ENCODE results near the gene PLXNA2. TPM values are rescaled to one million over a fixed set of nuclear protein-coding genes. Genes with fewer than 3 reads are reported as not detected.

The PLXNA2 gene
- total RNA-seq, 4 donors from 2014 or later: 12.2 to 45.7 (median 21.8) TPM

DNA sequence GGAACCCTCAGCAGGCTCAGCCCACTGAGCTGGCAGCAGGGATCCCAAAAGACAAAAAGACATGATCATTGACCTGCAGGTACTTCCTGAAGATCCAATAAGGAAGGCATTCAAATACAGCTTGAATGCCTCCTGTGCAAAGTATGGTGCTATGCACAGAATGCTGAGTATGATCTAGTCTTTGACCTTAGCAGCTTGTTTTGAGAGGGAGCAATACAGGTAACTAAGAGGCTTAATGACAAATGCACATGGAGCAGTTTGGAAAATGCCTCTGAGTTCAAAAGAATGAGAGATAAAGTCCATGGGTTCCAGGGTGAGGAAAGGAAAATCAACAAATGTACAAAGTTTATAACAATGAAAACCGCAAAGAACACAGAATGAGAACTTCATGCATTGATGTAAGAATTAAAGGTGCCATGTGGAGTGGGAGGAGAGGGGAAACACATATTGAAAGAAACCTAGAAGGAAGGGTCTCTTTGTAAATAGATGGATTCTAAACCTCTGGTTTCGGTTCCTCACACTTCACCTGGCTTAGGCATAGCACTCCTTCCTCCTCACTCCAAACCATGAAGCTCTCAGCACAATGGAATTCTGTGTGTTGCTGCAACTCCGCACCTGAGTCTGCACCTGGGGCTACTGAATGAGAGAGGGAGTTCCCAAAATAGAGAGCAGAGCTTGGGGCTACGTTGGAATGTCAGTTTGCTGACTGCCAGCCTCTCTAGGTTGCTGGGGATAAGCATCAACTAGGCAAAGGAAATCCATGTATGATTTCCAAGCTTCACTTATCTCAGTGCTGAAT is 77.6 kb downstream of the PLXNA2 start:
- intact Hi-C loops (cut with DNase I): no loop called here
- WGBS, 2 donors: 81 to 85% methylated on average over 4 of the region's 4 CpGs
- peaks cover 16 to 22% of the 10 kb centered on the region in 2 donors for H3K4me1 ChIP-seq

GRCh38 chr1:208165659-208166058 is 78.5 kb downstream of the PLXNA2 start:
- Histone ChIP-seq H3K4me1 (peaks cover 14 to 24% of the 10 kb centered on the region in 2 donors), H3K27me3 (no peaks in the 10 kb centered on the region), H3K27ac (no peak overlapping the region), H3K9me3 (no peaks in the 10 kb centered on the region), H3K36me3 (no peaks in the 10 kb centered on the region), H3K4me3 (replicated peaks in 1 of 3) (no peak overlapping the region)
- 87 to 88% methylated on average over 6 of the region's 6 CpGs for WGBS, 2 donors
- intact Hi-C loops (cut with DNase I): no loop called here
- no peak for DNase-seq
- TF ChIP-seq POLR2A (IDR thresholded peaks at IDR 0.05): no peak
- TF ChIP-seq, protein P1, sequence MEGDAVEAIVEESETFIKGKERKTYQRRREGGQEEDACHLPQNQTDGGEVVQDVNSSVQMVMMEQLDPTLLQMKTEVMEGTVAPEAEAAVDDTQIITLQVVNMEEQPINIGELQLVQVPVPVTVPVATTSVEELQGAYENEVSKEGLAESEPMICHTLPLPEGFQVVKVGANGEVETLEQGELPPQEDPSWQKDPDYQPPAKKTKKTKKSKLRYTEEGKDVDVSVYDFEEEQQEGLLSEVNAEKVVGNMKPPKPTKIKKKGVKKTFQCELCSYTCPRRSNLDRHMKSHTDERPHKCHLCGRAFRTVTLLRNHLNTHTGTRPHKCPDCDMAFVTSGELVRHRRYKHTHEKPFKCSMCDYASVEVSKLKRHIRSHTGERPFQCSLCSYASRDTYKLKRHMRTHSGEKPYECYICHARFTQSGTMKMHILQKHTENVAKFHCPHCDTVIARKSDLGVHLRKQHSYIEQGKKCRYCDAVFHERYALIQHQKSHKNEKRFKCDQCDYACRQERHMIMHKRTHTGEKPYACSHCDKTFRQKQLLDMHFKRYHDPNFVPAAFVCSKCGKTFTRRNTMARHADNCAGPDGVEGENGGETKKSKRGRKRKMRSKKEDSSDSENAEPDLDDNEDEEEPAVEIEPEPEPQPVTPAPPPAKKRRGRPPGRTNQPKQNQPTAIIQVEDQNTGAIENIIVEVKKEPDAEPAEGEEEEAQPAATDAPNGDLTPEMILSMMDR (IDR thresholded peaks at IDR 0.05): no peak

More for the DNA sequence above, 77.6 kb downstream of the PLXNA2 start:
- H3K36me3 ChIP-seq: no peaks in the 10 kb centered on the region
- no peaks in the 10 kb centered on the region for H3K9me3 ChIP-seq
- no peak for DNase-seq
- no peak overlapping the region for H3K27ac ChIP-seq
- no peak overlapping the region for H3K4me3 ChIP-seq (replicated peaks in 1 of 3)
- H3K27me3 ChIP-seq: no peaks in the 10 kb centered on the region
- TF ChIP-seq, protein P1 (IDR thresholded peaks at IDR 0.05): no peak
- no peak for TF ChIP-seq POLR2A (IDR thresholded peaks at IDR 0.05)

DNA sequence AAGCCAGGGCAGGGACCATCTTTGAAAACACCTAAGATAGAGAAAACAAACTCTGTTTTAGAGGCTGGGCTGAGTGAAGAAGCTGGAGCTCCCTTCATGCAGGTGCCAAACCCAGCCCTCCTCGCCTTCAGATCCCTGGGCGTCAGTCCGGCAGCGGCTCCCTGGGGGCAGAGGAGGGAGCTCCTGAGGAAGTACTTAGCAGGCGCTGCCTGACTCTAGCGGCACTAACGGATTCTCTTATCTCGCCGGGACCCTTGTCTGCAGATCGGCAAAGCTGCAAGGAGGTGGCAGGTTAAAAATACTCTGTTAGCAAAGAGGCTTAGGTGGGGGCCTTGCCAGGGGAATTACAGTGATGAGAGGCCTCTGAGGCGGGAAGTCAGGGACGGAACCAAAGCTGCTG is 79.6 kb downstream of the PLXNA2 start:
- Histone ChIP-seq H3K9me3 (no peaks in the 10 kb centered on the region), H3K27me3 (no peaks in the 10 kb centered on the region), H3K36me3 (no peaks in the 10 kb centered on the region), H3K27ac (no peak overlapping the region), H3K4me1 (peaks cover 6 to 23% of the 10 kb centered on the region in 2 donors), H3K4me3 (replicated peaks in 1 of 3) (no peak overlapping the region)
- intact Hi-C loops (cut with DNase I): no loop called here
- DNase-seq: no peak
- WGBS, 2 donors: 71 to 89% methylated on average over 3 to 12 of the region's 12 CpGs
- no peak for TF ChIP-seq POLR2A (IDR thresholded peaks at IDR 0.05)

DNA sequence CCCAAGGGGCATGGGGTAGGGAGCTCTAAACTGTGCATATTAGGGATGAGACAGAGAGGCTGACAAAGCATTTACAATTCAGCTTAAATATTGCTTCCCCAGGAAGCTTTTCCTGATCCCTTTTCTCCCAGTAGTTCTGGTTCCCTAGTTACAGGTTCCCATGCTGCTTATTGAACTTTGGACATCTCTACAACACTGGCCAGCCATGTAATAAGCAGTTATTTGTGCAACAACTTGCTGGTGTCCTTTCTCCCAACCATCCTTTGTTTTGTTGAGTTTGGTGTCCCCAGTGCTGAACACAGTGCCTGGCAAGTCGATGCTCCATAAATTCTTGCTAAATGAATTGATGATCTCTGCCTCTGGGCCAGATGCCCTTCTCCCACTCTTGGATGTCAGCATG is 80.6 kb downstream of the PLXNA2 start:
- Histone ChIP-seq H3K27me3 (no peaks in the 10 kb centered on the region), H3K4me3 (replicated peaks in 1 of 3) (no peak overlapping the region), H3K9me3 (no peaks in the 10 kb centered on the region), H3K36me3 (no peaks in the 10 kb centered on the region), H3K4me1 (peaks cover 6 to 34% of the 10 kb centered on the region in 2 donors), H3K27ac (no peak overlapping the region)
- no peak for DNase-seq
- TF ChIP-seq, protein P1 (IDR thresholded peaks at IDR 0.05): no peak
- no peak for TF ChIP-seq POLR2A (IDR thresholded peaks at IDR 0.05)
- intact Hi-C loops (cut with DNase I): no loop called here
- 94 to 100% methylated on average over 1 of the region's 1 CpG for WGBS, 2 donors

- Histone ChIP-seq H3K4me1 (peaks cover 7 to 40% of the 10 kb centered on the region in 2 donors), H3K27me3 (no peaks in the 10 kb centered on the region), H3K36me3 (no peaks in the 10 kb centered on the region), H3K4me3 (replicated peaks in 1 of 3) (no peak overlapping the region), H3K27ac (no peak overlapping the region), H3K9me3 (no peaks in the 10 kb centered on the region)
- peak in 1 of 2 donors; percentile 19 for DNase-seq
- intact Hi-C loops (cut with DNase I): no loop called here
- TF ChIP-seq, protein P1 (IDR thresholded peaks at IDR 0.05): no peak
- no peak for TF ChIP-seq POLR2A (IDR thresholded peaks at IDR 0.05)
- WGBS, 2 donors: 81 to 91% methylated on average over 1 of the region's 1 CpG
These were observed 81.3 kb downstream of the PLXNA2 start for GRCh38 chr1:208162903-208163302.
